ENCODE data around the gene PTGR3.

DNA sequence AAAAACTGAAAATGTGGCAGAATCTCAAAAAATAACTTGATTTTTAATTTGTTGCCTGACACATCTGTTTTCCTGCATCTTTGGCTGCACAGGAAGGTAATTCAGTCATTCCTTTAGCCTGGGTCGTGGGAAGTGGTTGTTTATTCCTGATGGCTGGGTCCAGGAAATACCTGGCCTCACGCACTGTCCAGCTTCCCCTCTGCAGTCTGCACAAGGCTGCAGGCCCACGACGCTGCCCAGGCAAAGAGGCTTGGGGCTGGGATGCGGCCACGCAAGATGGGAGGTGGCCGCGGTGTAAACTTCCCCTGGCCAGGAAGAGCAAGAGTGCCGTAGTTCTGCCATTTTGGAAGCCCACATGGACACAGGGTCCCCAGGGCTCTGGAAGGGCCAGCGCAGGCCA, 29.8 kb upstream of the PTGR3 start:
- TF ChIP-seq, protein P1, sequence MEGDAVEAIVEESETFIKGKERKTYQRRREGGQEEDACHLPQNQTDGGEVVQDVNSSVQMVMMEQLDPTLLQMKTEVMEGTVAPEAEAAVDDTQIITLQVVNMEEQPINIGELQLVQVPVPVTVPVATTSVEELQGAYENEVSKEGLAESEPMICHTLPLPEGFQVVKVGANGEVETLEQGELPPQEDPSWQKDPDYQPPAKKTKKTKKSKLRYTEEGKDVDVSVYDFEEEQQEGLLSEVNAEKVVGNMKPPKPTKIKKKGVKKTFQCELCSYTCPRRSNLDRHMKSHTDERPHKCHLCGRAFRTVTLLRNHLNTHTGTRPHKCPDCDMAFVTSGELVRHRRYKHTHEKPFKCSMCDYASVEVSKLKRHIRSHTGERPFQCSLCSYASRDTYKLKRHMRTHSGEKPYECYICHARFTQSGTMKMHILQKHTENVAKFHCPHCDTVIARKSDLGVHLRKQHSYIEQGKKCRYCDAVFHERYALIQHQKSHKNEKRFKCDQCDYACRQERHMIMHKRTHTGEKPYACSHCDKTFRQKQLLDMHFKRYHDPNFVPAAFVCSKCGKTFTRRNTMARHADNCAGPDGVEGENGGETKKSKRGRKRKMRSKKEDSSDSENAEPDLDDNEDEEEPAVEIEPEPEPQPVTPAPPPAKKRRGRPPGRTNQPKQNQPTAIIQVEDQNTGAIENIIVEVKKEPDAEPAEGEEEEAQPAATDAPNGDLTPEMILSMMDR (IDR thresholded peaks at IDR 0.05; ENCODE audit: poor library complexity), result no peak
- no peak for TF ChIP-seq EZH2 (IDR thresholded peaks at IDR 0.05; ENCODE audit: borderline replicate concordance)
- no peak for TF ChIP-seq EZH2phosphoT487 (IDR thresholded peaks at IDR 0.05; ENCODE audit: low read depth, severe bottlenecking, unreplicated experiment)

Data from hepatocyte (in vitro differentiated cells).